Adrenal gland (tissue), 12 donors: ENCODE results near the gene CHD2. TPM values are rescaled to one million over a fixed set of nuclear protein-coding genes. Genes with fewer than 3 reads are reported as not detected.

ENCODE experiments used
- DNase-seq, 7 donors: peaks; one replicate each; pipeline ENCODE4 v3.0.0-alpha.2; 2019 to 2020
- H3K27ac ChIP-seq, 5 donors: fragments of 200-600 bp; sonication (generic) in 4 of 5; 1 replicate in 3 of 5; 2 replicates in 2 of 5; pipeline versions ENCODE4 v1.5.1 to v1.8.0; 2016 to 2020; ENCODE audit warnings: mild to moderate bottlenecking in 1 of 5
- H3K27me3 ChIP-seq: fragments of 200-600 bp; 2 replicates; pipeline ENCODE4 v1.8.0; 2021
- H3K36me3 ChIP-seq, 2 donors: fragments of 200-600 bp; replicated peaks in 1 of 2; 1 replicate in 1 of 2; 2 replicates in 1 of 2; pipeline versions ENCODE4 v1.5.1 to v1.8.0; 2018 to 2022
- H3K4me1 ChIP-seq, 2 donors: fragments of 200-600 bp; replicated peaks in 1 of 2; 1 replicate in 1 of 2; 2 replicates in 1 of 2; pipeline versions ENCODE4 v1.5.1 to v1.8.0; 2018 to 2021
- H3K4me3 ChIP-seq, 4 donors: fragments of 200-600 bp; sonication (generic) in 3 of 4; one replicate each; pipeline ENCODE4 v1.5.1; 2016 to 2018
- H3K9me3 ChIP-seq, 3 donors: fragments of 200-600 bp; sonication (generic) in 1 of 3; replicated peaks in 1 of 3; 1 replicate in 2 of 3; 2 replicates in 1 of 3; pipeline versions ENCODE4 v1.5.1 to v1.8.0; 2016 to 2021
- POLR2A ChIP-seq, 2 donors: fragments of 450-650 bp; IDR thresholded peaks; one replicate each; pipeline ENCODE4 v1.6.1; 2017; ENCODE audit warnings: antibody characterized with exemption in 2 of 2, mild to moderate bottlenecking in 2 of 2, moderate library complexity in 1 of 2
- WGBS, 4 donors: extraction: QIAGEN DNeasy Blood & Tissue Kit in 2 of 4; methylation state at CpG; one replicate each; pipeline versions ENCODE4 v1.1.5 to v1.1.7; 2013 to 2017; 5-methylcytosine and 5-hydroxymethylcytosine counted together
- intact Hi-C, 2 donors: fragments of 100-400 bp; cut with DNase I; formaldehyde crosslinking; loops; one replicate each; pipeline versions ENCODE4 v1.14.1 to v1.15.0; 2022 to 2023
- polyA plus RNA-seq, 3 donors: library from polyadenylated mRNA; stranded (reverse); fragments of 200-250 nt in 2 of 3; fragments of 350-450 nt in 1 of 3; fragmentation: Illumina TruSeq in 1 of 3; extraction: RNeasy Lipid Tissue Mini Kit (QIAGEN cat#74804) in 1 of 3; gene quantifications; one replicate each; pipeline ENCODE4 v1.2.3, GENCODE V29; 2013 to 2014
- total RNA-seq, 9 donors: library from RNA; depleted of rRNA in 4 of 9; stranded (reverse); fragments of >200 nt in 4 of 9; fragments of 120-200 nt in 1 of 9; fragmentation: NEBNext Ultra II Directional in 1 of 9; extraction: Animal tissue kit (Norgen Biotek cat#: 25700) in 1 of 9; gene quantifications; one replicate each; pipeline versions ENCODE4 v1.1.0 to v1.2.4, GENCODE V29; 2013 to 2023
- TF ChIP-seq, protein P1 (sequence below), 6 experiments: fragments of 450-650 bp in 4 of 6; fragments of 200-600 bp in 2 of 6; sonication (generic) in 1 of 6; IDR thresholded peaks; 1 replicate in 5 of 6; 2 replicates in 1 of 6; pipeline versions ENCODE4 v1.5.1 to v1.8.0; 2016 to 2021; ENCODE audit warnings: antibody characterized with exemption in 6 of 6, mild to moderate bottlenecking in 2 of 6, moderate library complexity in 1 of 6
- donor health status: healthy with polysubstance abuse.
- donor health status: Bipolar disorder and iron deficiency.
- donor health status: DM: yes; HTN: yes; CAD: no.
- donor health status: DM: no; HTN: no; CAD: no.
- donor health status: DM: no; HTN: no; CAD: no.
- donor health status: DM: yes; HTN: yes; CAD: no.

Gene CHD2
- total and polyA plus RNA-seq, 12 donors = 40.1 to 115 (median 70.9) TPM

DNA sequence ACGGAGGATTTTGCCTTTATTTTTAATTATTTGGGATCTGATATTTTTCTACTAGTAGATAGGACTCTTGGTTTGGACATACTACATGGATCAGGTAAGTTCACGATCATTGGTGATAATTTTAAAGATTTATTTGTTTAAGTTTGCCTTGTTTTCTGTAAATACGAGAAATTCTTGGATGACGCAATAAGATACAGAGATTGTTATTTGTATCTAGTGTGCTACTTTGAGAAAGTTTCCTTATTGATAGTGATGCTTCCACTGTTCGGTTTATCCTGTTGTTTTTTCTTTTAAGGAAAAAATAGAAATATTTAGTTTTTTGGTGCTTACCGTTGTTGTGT lies 577 bp downstream of the CHD2 start:
- no peaks in the 10 kb centered on the region for H3K9me3 ChIP-seq
- WGBS, 4 donors = 0% methylated on average over 6 of the region's 6 CpGs
- intact Hi-C loops = no loop called here
- no peaks in the 10 kb centered on the region for H3K27me3 ChIP-seq
- peaks cover 0 to 16% of the 10 kb centered on the region in 2 donors for H3K36me3 ChIP-seq
- H3K4me3 ChIP-seq = peak overlapping the region in 3 of 4 donors; percentile 45 to 75 (median 58)
- DNase-seq = no peak
- TF ChIP-seq, protein P1, sequence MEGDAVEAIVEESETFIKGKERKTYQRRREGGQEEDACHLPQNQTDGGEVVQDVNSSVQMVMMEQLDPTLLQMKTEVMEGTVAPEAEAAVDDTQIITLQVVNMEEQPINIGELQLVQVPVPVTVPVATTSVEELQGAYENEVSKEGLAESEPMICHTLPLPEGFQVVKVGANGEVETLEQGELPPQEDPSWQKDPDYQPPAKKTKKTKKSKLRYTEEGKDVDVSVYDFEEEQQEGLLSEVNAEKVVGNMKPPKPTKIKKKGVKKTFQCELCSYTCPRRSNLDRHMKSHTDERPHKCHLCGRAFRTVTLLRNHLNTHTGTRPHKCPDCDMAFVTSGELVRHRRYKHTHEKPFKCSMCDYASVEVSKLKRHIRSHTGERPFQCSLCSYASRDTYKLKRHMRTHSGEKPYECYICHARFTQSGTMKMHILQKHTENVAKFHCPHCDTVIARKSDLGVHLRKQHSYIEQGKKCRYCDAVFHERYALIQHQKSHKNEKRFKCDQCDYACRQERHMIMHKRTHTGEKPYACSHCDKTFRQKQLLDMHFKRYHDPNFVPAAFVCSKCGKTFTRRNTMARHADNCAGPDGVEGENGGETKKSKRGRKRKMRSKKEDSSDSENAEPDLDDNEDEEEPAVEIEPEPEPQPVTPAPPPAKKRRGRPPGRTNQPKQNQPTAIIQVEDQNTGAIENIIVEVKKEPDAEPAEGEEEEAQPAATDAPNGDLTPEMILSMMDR (IDR thresholded peaks at IDR 0.05) = peak in 1 of 6 experiments; percentile 11
- no peak for TF ChIP-seq POLR2A (IDR thresholded peaks at IDR 0.05)
- peaks cover 10 to 61% of the 10 kb centered on the region in 2 donors for H3K4me1 ChIP-seq
- H3K27ac ChIP-seq = peak overlapping the region; percentile 94 to 99 (median 98)

DNA sequence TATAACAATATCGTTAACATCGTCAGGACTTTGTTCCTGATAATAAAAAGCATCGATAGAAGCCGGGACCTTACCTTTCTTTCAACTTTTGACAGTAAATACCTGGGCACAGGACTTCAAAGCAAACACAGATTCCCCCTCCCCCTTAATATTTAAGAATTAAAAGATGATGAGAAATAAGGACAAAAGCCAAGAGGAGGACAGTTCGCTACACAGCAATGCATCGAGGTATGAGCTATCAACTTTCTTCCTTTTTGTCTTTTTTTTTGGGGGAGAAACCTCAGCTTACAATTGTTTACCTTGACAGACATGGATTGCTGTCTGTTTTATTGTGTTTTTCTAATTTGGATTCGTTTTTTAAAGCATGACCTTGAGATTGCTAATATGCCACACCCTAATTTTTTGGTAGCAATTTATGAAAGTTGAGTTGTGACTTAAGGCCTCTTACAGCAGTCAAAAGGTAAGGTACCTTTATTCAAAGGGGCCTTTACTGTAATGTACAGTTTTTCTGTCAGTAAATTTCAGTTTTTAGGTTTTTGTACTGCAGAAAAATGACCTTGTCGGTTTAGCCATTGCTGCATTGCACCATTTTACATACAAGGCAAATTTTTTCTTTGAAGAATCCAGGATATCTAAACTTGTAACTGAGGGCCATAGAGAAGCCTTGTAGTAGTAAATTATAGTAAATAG lies 1.1 kb downstream of the CHD2 start:
- H3K27ac ChIP-seq = peak overlapping the region; percentile 94 to 99 (median 98)
- TF ChIP-seq, protein P1 (IDR thresholded peaks at IDR 0.05) = no peak
- TF ChIP-seq POLR2A (IDR thresholded peaks at IDR 0.05) = peak in 1 of 2 donors; percentile 17
- H3K27me3 ChIP-seq = no peaks in the 10 kb centered on the region
- no peak for DNase-seq
- WGBS, 4 donors = 0% methylated on average over 8 of the region's 8 CpGs
- H3K4me1 ChIP-seq = peaks cover 15 to 61% of the 10 kb centered on the region in 2 donors
- peaks cover 0 to 15% of the 10 kb centered on the region in 2 donors for H3K36me3 ChIP-seq
- H3K9me3 ChIP-seq = no peaks in the 10 kb centered on the region
- peak overlapping the region; percentile 16 to 75 (median 52) for H3K4me3 ChIP-seq
- intact Hi-C loops = no loop called here

DNA sequence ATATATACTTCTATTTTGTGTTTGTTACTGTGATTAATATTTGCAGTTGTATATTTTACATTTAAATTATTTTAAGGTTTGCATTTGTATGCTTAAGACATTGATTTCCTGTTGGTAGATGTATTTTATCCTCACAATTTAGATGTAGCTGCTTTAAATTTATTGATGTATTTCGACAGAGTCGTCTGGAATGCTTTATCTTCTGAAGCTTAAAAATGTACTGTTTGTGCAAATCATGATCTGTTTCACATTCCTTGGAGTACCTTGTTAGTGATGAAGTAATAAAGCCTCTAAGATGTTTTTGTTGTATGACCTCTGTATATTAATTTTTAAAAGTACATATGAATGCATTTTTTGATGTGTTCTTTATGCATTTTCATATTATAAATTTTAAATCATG lies 1.9 kb downstream of the CHD2 start:
- peak overlapping the region in 2 of 4 donors; percentile 58 to 75 for H3K4me3 ChIP-seq
- peaks cover 21 to 61% of the 10 kb centered on the region in 2 donors for H3K4me1 ChIP-seq
- TF ChIP-seq, protein P1 (IDR thresholded peaks at IDR 0.05) = no peak
- no peak for TF ChIP-seq POLR2A (IDR thresholded peaks at IDR 0.05)
- DNase-seq = no peak
- 0 to 4% (median 1%) methylated on average over 2 of the region's 2 CpGs for WGBS, 4 donors
- no peaks in the 10 kb centered on the region for H3K27me3 ChIP-seq
- intact Hi-C loops = no loop called here
- peaks cover 0 to 12% of the 10 kb centered on the region in 2 donors for H3K36me3 ChIP-seq
- no peaks in the 10 kb centered on the region for H3K9me3 ChIP-seq
- H3K27ac ChIP-seq = peak overlapping the region; percentile 94 to 99 (median 98)

- WGBS, 4 donors = 1 to 6% (median 4%) methylated on average over 4 of the region's 4 CpGs
- peak overlapping the region; percentile 94 to 99 (median 98) for H3K27ac ChIP-seq
- intact Hi-C loops = no loop called here
These were observed 2.8 kb downstream of the CHD2 start for GRCh38 chr15:92902737-92903593.

More at GRCh38 chr15:92902737-92903593, 2.8 kb downstream of the CHD2 start:
- H3K4me1 ChIP-seq = peaks cover 28 to 61% of the 10 kb centered on the region in 2 donors
- H3K4me3 ChIP-seq = peak overlapping the region in 2 of 4 donors; percentile 58 to 75
- no peaks in the 10 kb centered on the region for H3K27me3 ChIP-seq
- H3K36me3 ChIP-seq = peaks cover 0 to 6% of the 10 kb centered on the region in 2 donors
- H3K9me3 ChIP-seq = no peaks in the 10 kb centered on the region
- TF ChIP-seq POLR2A (IDR thresholded peaks at IDR 0.05) = no peak
- TF ChIP-seq, protein P1 (IDR thresholded peaks at IDR 0.05) = no peak
- DNase-seq = no peak
